Stomach (tissue), 4 donors: ENCODE data around the gene ABCB8.

ENCODE experiments used
- POLR2A ChIP-seq, 4 donors: fragments of 450-650 bp; IDR thresholded peaks; one replicate each; pipeline ENCODE4 v1.6.1; 2016; ENCODE audit warnings: antibody characterized with exemption in 4 of 4, control low read depth in 2 of 4, mild to moderate bottlenecking in 1 of 4, moderate library complexity in 1 of 4
- TF ChIP-seq, protein P1 (sequence below), 7 experiments: fragments of 450-650 bp in 4 of 7; fragments of 200-600 bp in 3 of 7; sonication (generic) in 3 of 7; IDR thresholded peaks; one replicate each; pipeline ENCODE4 v1.5.1; 2016 to 2019; ENCODE audit warnings: antibody characterized with exemption in 7 of 7, control low read depth in 2 of 7, mild to moderate bottlenecking in 1 of 7

DNA sequence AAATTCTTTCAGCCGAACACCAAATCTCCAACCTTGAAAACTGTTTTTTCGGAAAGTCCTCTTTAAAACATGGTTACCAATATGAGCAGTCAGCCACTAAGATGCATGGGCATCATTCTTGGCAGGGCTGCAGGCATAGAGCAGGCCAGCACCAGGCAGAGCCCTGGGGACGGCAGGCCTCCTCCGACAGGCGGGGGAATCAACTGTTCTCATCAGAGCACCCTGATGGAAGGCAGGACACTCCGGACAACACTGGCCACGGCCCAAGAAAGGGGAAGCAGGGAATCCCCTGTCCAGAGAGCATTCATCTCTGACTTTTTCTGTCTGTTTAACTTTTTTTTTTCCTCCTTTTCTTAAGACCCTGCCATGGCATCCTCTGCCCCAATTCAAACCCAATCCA lies 38.8 kb upstream of the ABCB8 start:
- TF ChIP-seq, protein P1, sequence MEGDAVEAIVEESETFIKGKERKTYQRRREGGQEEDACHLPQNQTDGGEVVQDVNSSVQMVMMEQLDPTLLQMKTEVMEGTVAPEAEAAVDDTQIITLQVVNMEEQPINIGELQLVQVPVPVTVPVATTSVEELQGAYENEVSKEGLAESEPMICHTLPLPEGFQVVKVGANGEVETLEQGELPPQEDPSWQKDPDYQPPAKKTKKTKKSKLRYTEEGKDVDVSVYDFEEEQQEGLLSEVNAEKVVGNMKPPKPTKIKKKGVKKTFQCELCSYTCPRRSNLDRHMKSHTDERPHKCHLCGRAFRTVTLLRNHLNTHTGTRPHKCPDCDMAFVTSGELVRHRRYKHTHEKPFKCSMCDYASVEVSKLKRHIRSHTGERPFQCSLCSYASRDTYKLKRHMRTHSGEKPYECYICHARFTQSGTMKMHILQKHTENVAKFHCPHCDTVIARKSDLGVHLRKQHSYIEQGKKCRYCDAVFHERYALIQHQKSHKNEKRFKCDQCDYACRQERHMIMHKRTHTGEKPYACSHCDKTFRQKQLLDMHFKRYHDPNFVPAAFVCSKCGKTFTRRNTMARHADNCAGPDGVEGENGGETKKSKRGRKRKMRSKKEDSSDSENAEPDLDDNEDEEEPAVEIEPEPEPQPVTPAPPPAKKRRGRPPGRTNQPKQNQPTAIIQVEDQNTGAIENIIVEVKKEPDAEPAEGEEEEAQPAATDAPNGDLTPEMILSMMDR (IDR thresholded peaks at IDR 0.05): no peak
- TF ChIP-seq POLR2A (IDR thresholded peaks at IDR 0.05): no peak
